SKM-1 treated with dmso at 0.1 percent for 144 hours (cell line): ENCODE data around the gene MISFA.
"Not testable (repeated sequence)": the region's sequence is repeated elsewhere in the genome, so short reads cannot be mapped to it uniquely, and the experiment has no call there.

ENCODE experiments used
- DNase-seq: peaks from one replicate; lab custom pipeline; 2025; ENCODE audit not compliant: unreplicated experiment; lab: John Stamatoyannopoulos, UW

The MISFA gene

GRCh38 chr11:18599739-18600230 lies at the start of gene MISFA:
Gene MISFA, plus strand, starts transcription at chr11:18599789. Its CDS starts 140 bp downstream, at chr11:18599929.
- no peak for DNase-seq

- no peak for DNase-seq
Measured at GRCh38 chr11:18563090-18563730, 36.4 kb upstream of the MISFA start.

- no peak for DNase-seq
Measured at GRCh38 chr11:18564149-18564548, 35.4 kb upstream of the MISFA start.

GRCh38 chr11:18566406-18566805 lies 33.2 kb upstream of the MISFA start:
- no peak for DNase-seq

- no peak for DNase-seq
Measured at GRCh38 chr11:18567081-18567480, 32.5 kb upstream of the MISFA start.

GRCh38 chr11:18575361-18575760 lies 24.2 kb upstream of the MISFA start:
- no peak for DNase-seq

GRCh38 chr11:18578975-18579598 lies 20.5 kb upstream of the MISFA start:
- DNase-seq: no peak

- DNase-seq: no peak
Measured at GRCh38 chr11:18580113-18580766, 19.3 kb upstream of the MISFA start.

- no peak for DNase-seq
Measured at GRCh38 chr11:18581825-18582224, 17.8 kb upstream of the MISFA start.

GRCh38 chr11:18588297-18589252 lies 11.0 kb upstream of the MISFA start, which contains the start of gene UEVLD:
Gene UEVLD, minus strand, starts transcription at chr11:18588734. Its CDS starts 80 bp downstream, at chr11:18588654.
- DNase-seq: peak; percentile 69

- DNase-seq: no peak
Measured at GRCh38 chr11:18590571-18590970, 9.0 kb upstream of the MISFA start.

GRCh38 chr11:18594088-18594487 lies 5.5 kb upstream of the MISFA start:
- DNase-seq: not testable (repeated sequence)

- DNase-seq: no peak
Measured at GRCh38 chr11:18594999-18595749, 4.4 kb upstream of the MISFA start.

GRCh38 chr11:18600915-18601569 lies 1.5 kb downstream of the MISFA start:
- no peak for DNase-seq

- no peak for DNase-seq
Measured at GRCh38 chr11:18608376-18608775, 8.8 kb downstream of the MISFA start.

- no peak for DNase-seq
Measured at GRCh38 chr11:18611196-18611595, 11.6 kb downstream of the MISFA start.

- DNase-seq: no peak
Measured at GRCh38 chr11:18612394-18612793, 12.8 kb downstream of the MISFA start.

GRCh38 chr11:18614667-18615066 lies 15.1 kb downstream of the MISFA start:
- DNase-seq: no peak

GRCh38 chr11:18615628-18616392 lies 16.2 kb downstream of the MISFA start:
- peak; percentile 41 for DNase-seq
